SU-DHL-6 (cell line): Measurements from ENCODE around the gene TMEM38B.
"Not testable (repeated sequence)": the region's sequence is repeated elsewhere in the genome, so short reads cannot be mapped to it uniquely, and the experiment has no call there.

Source experiments
- H2AFZ ChIP-seq: fragments of 200-600 bp; sonication (generic); 2 replicates; pipeline ENCODE4 v1.6.1; 2014; ENCODE audit warnings: low read depth, mild to moderate bottlenecking, moderate library complexity, mixed read lengths, antibody characterized with exemption, low read length; ENCODE audit not compliant: severe bottlenecking
- H3F3A ChIP-seq: fragments of 200-600 bp; shearing (Covaris generic); 2 replicates; pipeline ENCODE4 v1.6.0; 2016; ENCODE audit warnings: antibody characterized with exemption, mild to moderate bottlenecking; ENCODE audit not compliant: insufficient read depth
- H3K27ac ChIP-seq: fragments of 200-600 bp; sonication (generic); 2 replicates; pipeline ENCODE4 v1.5.1; 2016; ENCODE audit warnings: low read depth, mild to moderate bottlenecking, low read length, moderate library complexity, mixed read lengths
- H3K27me3 ChIP-seq: fragments of 200-600 bp; sonication (generic), shearing (Covaris generic); 2 replicates; pipeline ENCODE4 v1.6.0; 2014; ENCODE audit warnings: mild to moderate bottlenecking, low read length
- H3K36me3 ChIP-seq: fragments of 200-600 bp; sonication (generic); 2 replicates; pipeline ENCODE4 v1.6.1; 2014; ENCODE audit warnings: mild to moderate bottlenecking, low read length, mixed read lengths
- H3K4me2 ChIP-seq: fragments of 300-600, 200-600 bp; shearing (Covaris generic), sonication (generic); 2 replicates; pipeline ENCODE4 v1.6.0; 2014; ENCODE audit warnings: low read length, low read depth, mild to moderate bottlenecking; ENCODE audit not compliant: poor library complexity, severe bottlenecking
- H3K4me3 ChIP-seq: fragments of 200-600 bp; sonication (generic); 2 replicates; pipeline ENCODE4 v1.5.1; 2014; ENCODE audit warnings: antibody characterized with exemption, low read length, mild to moderate bottlenecking, mixed read lengths; ENCODE audit not compliant: insufficient read depth, poor library complexity, severe bottlenecking
- H3K79me2 ChIP-seq: fragments of 200-600 bp; sonication (generic); 2 replicates; pipeline ENCODE4 v1.6.1; 2014; ENCODE audit warnings: mild to moderate bottlenecking, low read length, moderate library complexity; ENCODE audit not compliant: insufficient read depth
- H3K9ac ChIP-seq: fragments of 200-600 bp; sonication (generic); 2 replicates; pipeline ENCODE4 v1.7.0; 2014; ENCODE audit warnings: mild to moderate bottlenecking, low read length
- H3K9me2 ChIP-seq: fragments of 200-600 bp; sonication (generic); replicated peaks from 2 replicates; pipeline ENCODE4 v1.6.1; 2014; ENCODE audit warnings: low read length; ENCODE audit not compliant: insufficient read depth
- H3K9me3 ChIP-seq: fragments of 200-600 bp; sonication (generic); 2 replicates; pipeline ENCODE4 v1.6.1; 2014; ENCODE audit warnings: low read length, mixed read lengths; ENCODE audit not compliant: insufficient read depth
- H4K20me1 ChIP-seq: fragments of 200-600 bp; sonication (generic); 2 replicates; pipeline ENCODE4 v1.6.1; 2014; ENCODE audit warnings: low read depth, mild to moderate bottlenecking, antibody characterized with exemption, low read length, moderate library complexity, mixed read lengths
- EZH2phosphoT487 ChIP-seq: fragments of 200-600 bp; sonication (generic), shearing (Covaris generic); conservative IDR thresholded peaks from 2 replicates; pipeline ENCODE4 v1.6.1; 2018; ENCODE audit warnings: mild to moderate bottlenecking, antibody characterized with exemption, low read length, moderate library complexity, mixed read lengths
- TF ChIP-seq, protein P1 (sequence below): fragments of 200-600 bp; sonication (generic); IDR thresholded peaks from one replicate; pipeline ENCODE4 v1.5.1; 2017; ENCODE audit warnings: antibody characterized with exemption, mild to moderate bottlenecking, low read length, moderate library complexity; ENCODE audit not compliant: insufficient read depth, poor library complexity, severe bottlenecking

The TMEM38B gene

DNA sequence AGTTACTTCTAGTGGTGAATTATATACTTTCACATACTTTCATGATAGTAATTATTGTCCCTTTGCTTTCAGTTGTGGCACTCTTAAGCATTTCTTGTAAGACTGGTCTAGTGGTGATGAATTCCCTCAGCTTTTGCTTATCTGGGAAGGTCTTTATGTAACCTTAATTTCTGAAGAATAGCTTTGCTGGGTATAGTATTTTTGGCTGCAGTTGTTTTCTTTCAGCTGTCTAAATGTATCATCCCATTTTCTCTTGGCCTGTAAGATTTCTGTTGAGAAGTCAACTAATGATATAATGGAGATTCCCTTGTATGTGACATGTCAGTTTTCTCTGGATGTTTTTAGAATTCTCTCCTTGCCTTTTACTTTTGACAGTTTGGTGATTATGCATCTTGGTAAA is 41.0 kb downstream of the TMEM38B start:
- Histone ChIP-seq H3K79me2 (no peaks in the 10 kb centered on the region), H2AFZ (no peak overlapping the region), H3K9me3 (peaks cover 18% of the 10 kb centered on the region; the same call in 1 of the 2 replicates), H3K27ac (no peak overlapping the region), H4K20me1 (no peaks in the 10 kb centered on the region), H3K27me3 (no peaks in the 10 kb centered on the region), H3K36me3 (peaks cover 31% of the 10 kb centered on the region), H3K9me2 (no peaks in the 10 kb centered on the region), H3K9ac (no peak overlapping the region), H3F3A (no peaks in the 10 kb centered on the region), H3K4me3 (no peak overlapping the region), H3K4me2 (no peak overlapping the region)
- no peak for TF ChIP-seq EZH2phosphoT487
- TF ChIP-seq, protein P1, sequence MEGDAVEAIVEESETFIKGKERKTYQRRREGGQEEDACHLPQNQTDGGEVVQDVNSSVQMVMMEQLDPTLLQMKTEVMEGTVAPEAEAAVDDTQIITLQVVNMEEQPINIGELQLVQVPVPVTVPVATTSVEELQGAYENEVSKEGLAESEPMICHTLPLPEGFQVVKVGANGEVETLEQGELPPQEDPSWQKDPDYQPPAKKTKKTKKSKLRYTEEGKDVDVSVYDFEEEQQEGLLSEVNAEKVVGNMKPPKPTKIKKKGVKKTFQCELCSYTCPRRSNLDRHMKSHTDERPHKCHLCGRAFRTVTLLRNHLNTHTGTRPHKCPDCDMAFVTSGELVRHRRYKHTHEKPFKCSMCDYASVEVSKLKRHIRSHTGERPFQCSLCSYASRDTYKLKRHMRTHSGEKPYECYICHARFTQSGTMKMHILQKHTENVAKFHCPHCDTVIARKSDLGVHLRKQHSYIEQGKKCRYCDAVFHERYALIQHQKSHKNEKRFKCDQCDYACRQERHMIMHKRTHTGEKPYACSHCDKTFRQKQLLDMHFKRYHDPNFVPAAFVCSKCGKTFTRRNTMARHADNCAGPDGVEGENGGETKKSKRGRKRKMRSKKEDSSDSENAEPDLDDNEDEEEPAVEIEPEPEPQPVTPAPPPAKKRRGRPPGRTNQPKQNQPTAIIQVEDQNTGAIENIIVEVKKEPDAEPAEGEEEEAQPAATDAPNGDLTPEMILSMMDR = no peak

DNA sequence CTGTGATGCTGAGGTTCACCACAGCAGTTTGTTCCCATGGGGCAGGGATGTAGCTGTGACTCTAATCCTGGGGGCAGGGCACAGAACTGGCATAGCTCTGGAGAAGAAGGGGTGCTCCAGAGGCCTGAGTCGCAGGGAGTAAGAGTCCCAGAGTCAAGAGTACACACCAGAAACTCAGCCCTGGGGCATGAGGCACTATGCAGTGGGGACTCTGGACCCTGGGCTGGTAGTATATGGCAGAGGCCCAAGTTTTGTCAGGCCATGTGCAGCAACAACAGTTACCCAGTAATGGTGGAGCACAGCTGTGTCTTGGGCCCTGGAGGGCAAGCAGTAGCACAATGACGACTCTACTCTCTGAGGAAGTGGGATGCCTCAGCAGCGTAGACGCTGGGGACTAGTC is 42.9 kb downstream of the TMEM38B start:
- no peaks in the 10 kb centered on the region for H3F3A ChIP-seq
- no peaks in the 10 kb centered on the region for H3K9me2 ChIP-seq
- no peak overlapping the region for H3K9ac ChIP-seq
- no peaks in the 10 kb centered on the region for H3K27me3 ChIP-seq
- no peaks in the 10 kb centered on the region for H4K20me1 ChIP-seq
- H3K27ac ChIP-seq = no peak overlapping the region
- no peak overlapping the region for H3K4me2 ChIP-seq
- H3K9me3 ChIP-seq = peaks cover 18% of the 10 kb centered on the region; the same call in 1 of the 2 replicates
- no peak overlapping the region for H3K4me3 ChIP-seq
- TF ChIP-seq, protein P1 = no peak
- no peak for TF ChIP-seq EZH2phosphoT487
- H2AFZ ChIP-seq = no peak overlapping the region
- peaks cover 35% of the 10 kb centered on the region for H3K36me3 ChIP-seq
- no peaks in the 10 kb centered on the region for H3K79me2 ChIP-seq

GRCh38 chr9:105742088-105742487 is 47.7 kb downstream of the TMEM38B start:
- TF ChIP-seq, protein P1 = no peak
- TF ChIP-seq EZH2phosphoT487 = no peak
- no peaks in the 10 kb centered on the region for H3K9me3 ChIP-seq
- H3K27ac ChIP-seq = no peak overlapping the region
- no peaks in the 10 kb centered on the region for H3K27me3 ChIP-seq
- H3K79me2 ChIP-seq = no peaks in the 10 kb centered on the region
- H2AFZ ChIP-seq = no peak overlapping the region
- 0 out of 2 replicates have a peak, but pooled peaks cover 4% of the 10 kb centered on the region for H3K36me3 ChIP-seq
- H3K9ac ChIP-seq = no peak overlapping the region
- H3K4me2 ChIP-seq = no peak overlapping the region
- no peaks in the 10 kb centered on the region for H3K9me2 ChIP-seq
- H3F3A ChIP-seq = no peaks in the 10 kb centered on the region
- H3K4me3 ChIP-seq = no peak overlapping the region
- no peaks in the 10 kb centered on the region for H4K20me1 ChIP-seq

- not testable (repeated sequence) for H3K9me3 ChIP-seq, H3K27ac ChIP-seq, H3K9ac ChIP-seq, H3K4me2 ChIP-seq, H3K79me2 ChIP-seq, H4K20me1 ChIP-seq, H3F3A ChIP-seq, H3K4me3 ChIP-seq, H2AFZ ChIP-seq, H3K9me2 ChIP-seq, H3K27me3 ChIP-seq
- peaks cover 26% of the 10 kb centered on the region; the same call in 1 of the 2 replicates for H3K36me3 ChIP-seq
Measured at GRCh38 chr9:105747325-105747724, 53.0 kb downstream of the TMEM38B start.
